IMR-90 (cell line): ENCODE results near the gene KLF13. TPM values are rescaled to one million over a fixed set of nuclear protein-coding genes. Genes with fewer than 3 reads are reported as not detected.

Experiments
- ATAC-seq: fragments of 200-7000 bp; cut with Tn5 transposase; 2 replicates; pipeline ENCODE4 v1.9.1; 2020; ENCODE audit warnings: low read depth, mild to moderate bottlenecking, moderate library complexity
- BruUV-seq: library from RNA; stranded (reverse); fragments of 400-500 nt; replicated peaks from 2 replicates; lab custom pipeline; 2021; lab: Mats Ljungman, UMichigan
- CTCF ChIA-PET: fragments of 300-600 bp; formaldehyde crosslinking; extraction: SDS; loops from one replicate; lab custom pipeline; 2021; ENCODE audit warnings: antibody characterized with exemption; lab: Yijun Ruan, JAX
- POLR2A ChIA-PET: fragments of 300-600 bp; sonication (Branson Sonifier 250); formaldehyde crosslinking; loops from one replicate; lab custom pipeline; 2022; ENCODE audit warnings: antibody characterized with exemption; ENCODE audit not compliant: unreplicated experiment; lab: Charles Lee
- DNase-seq: peaks from one replicate; pipeline ENCODE4 v3.0.0; 2013
- H2AFZ ChIP-seq: replicated peaks from 2 replicates; pipeline ENCODE3; 2013; ENCODE audit warnings: low read length, mild to moderate bottlenecking; ENCODE audit not compliant: poor library complexity
- H2AK5ac ChIP-seq: 2 replicates; pipeline ENCODE4 v1.6.1; 2013; ENCODE audit warnings: low read depth, low read length, inconsistent platforms
- H2AK9ac ChIP-seq: replicated peaks from 2 replicates; pipeline ENCODE3; 2013; ENCODE audit warnings: mild to moderate bottlenecking, low read depth, low read length, moderate library complexity; ENCODE audit not compliant: poor library complexity
- H2BK120ac ChIP-seq: 2 replicates; pipeline ENCODE4 v1.6.1; 2013; ENCODE audit warnings: low read depth, low read length, inconsistent platforms
- H2BK15ac ChIP-seq: 3 replicates; pipeline ENCODE4 v1.6.1; 2013; ENCODE audit warnings: low read depth, low read length, inconsistent platforms
- H2BK20ac ChIP-seq: 2 replicates; pipeline ENCODE4 v1.6.1; 2013; ENCODE audit warnings: low read depth, mild to moderate bottlenecking, inconsistent platforms, low read length, moderate library complexity
- H2BK5ac ChIP-seq: 2 replicates; pipeline ENCODE4 v1.6.1; 2013; ENCODE audit warnings: mild to moderate bottlenecking, low read depth, low read length, inconsistent platforms; ENCODE audit not compliant: poor library complexity, severe bottlenecking
- H3K14ac ChIP-seq: replicated peaks from 2 replicates; pipeline ENCODE4 v1.6.1; 2013; ENCODE audit warnings: low read depth, low read length, inconsistent platforms
- H3K18ac ChIP-seq: 2 replicates; pipeline ENCODE4 v1.6.1; 2013; ENCODE audit warnings: low read depth, low read length, control low read depth
- H3K23ac ChIP-seq: 2 replicates; pipeline ENCODE4 v1.6.1; 2013; ENCODE audit warnings: low read depth, low read length, inconsistent platforms
- H3K27ac ChIP-seq: 2 replicates; pipeline ENCODE4 v1.5.1; 2013; ENCODE audit warnings: mild to moderate bottlenecking, control low read depth, low read length; ENCODE audit not compliant: insufficient read depth
- H3K27me3 ChIP-seq: 2 replicates; pipeline ENCODE4 v1.6.1; 2013; ENCODE audit warnings: low read length; ENCODE audit not compliant: control insufficient read depth, insufficient read depth
- H3K36me3 ChIP-seq: 2 replicates; pipeline ENCODE4 v1.6.1; 2013; ENCODE audit warnings: low read length, mixed read lengths; ENCODE audit not compliant: control insufficient read depth, insufficient read depth
- H3K4ac ChIP-seq: 2 replicates; pipeline ENCODE4 v1.6.1; 2013; ENCODE audit warnings: low read depth, low read length, inconsistent platforms
- H3K4me1 ChIP-seq: 2 replicates; pipeline ENCODE4 v1.6.1; 2013; ENCODE audit warnings: low read length, mixed read lengths; ENCODE audit not compliant: control insufficient read depth, insufficient read depth
- H3K4me2 ChIP-seq: 2 replicates; pipeline ENCODE4 v1.6.1; 2013; ENCODE audit warnings: low read depth, mild to moderate bottlenecking, control low read depth, low read length, moderate library complexity
- H3K4me3 ChIP-seq: 2 replicates; pipeline ENCODE4 v1.5.1; 2013; ENCODE audit warnings: low read depth, mild to moderate bottlenecking, control low read depth, low read length, moderate library complexity; ENCODE audit not compliant: insufficient read depth
- H3K56ac ChIP-seq: 2 replicates; pipeline ENCODE4 v1.6.1; 2013; ENCODE audit warnings: low read length, inconsistent platforms; ENCODE audit not compliant: insufficient read depth; ENCODE audit errors: extremely low read depth
- H3K79me1 ChIP-seq, 2 experiments: 2 replicates each; pipeline ENCODE4 v1.6.1; 2013; ENCODE audit warnings: low read length in 2 of 2, inconsistent platforms in 1 of 2, low read depth in 1 of 2
- H3K9ac ChIP-seq: 2 replicates; pipeline ENCODE4 v1.6.1; 2013; ENCODE audit warnings: low read depth, low read length, control low read depth
- H3K9me1 ChIP-seq: 2 replicates; pipeline ENCODE4 v1.6.1; 2013; ENCODE audit warnings: low read length, inconsistent platforms; ENCODE audit not compliant: insufficient read depth
- H3K9me3 ChIP-seq: 2 replicates; pipeline ENCODE4 v1.6.1; 2013; ENCODE audit warnings: low read length; ENCODE audit not compliant: control insufficient read depth, insufficient read depth
- H4K20me1 ChIP-seq: 2 replicates; pipeline ENCODE4 v1.6.1; 2013; ENCODE audit warnings: low read length, inconsistent platforms; ENCODE audit not compliant: insufficient read depth
- H4K5ac ChIP-seq: 2 replicates; pipeline ENCODE4 v1.6.1; 2013; ENCODE audit warnings: mild to moderate bottlenecking, low read depth, low read length, control low read depth
- H4K8ac ChIP-seq, 2 experiments: 2 replicates each; pipeline ENCODE4 v1.6.1; 2013; ENCODE audit warnings: low read depth in 2 of 2, low read length in 2 of 2, control low read depth in 1 of 2, inconsistent platforms in 1 of 2
- H4K91ac ChIP-seq: 2 replicates; pipeline ENCODE4 v1.6.1; 2013; ENCODE audit warnings: low read depth, low read length, inconsistent platforms; ENCODE audit not compliant: insufficient read depth
- BHLHE40 ChIP-seq: fragments of 150-350 bp; IDR thresholded peaks from 2 replicates; pipeline ENCODE4 v1.6.1; 2016; ENCODE audit warnings: mild to moderate bottlenecking, low read depth, low read length
- CEBPB ChIP-seq: IDR thresholded peaks from 2 replicates; pipeline ENCODE4 v1.6.1; 2012; ENCODE audit warnings: low read depth, low read length, improper control_type of control experiment
- CHD1 ChIP-seq: IDR thresholded peaks from 2 replicates; pipeline ENCODE4 v1.6.1; 2012; ENCODE audit warnings: low read depth, low read length, improper control_type of control experiment
- CTCF ChIP-seq: conservative IDR thresholded peaks from 2 replicates; pipeline ENCODE4 v1.5.1; 2012; ENCODE audit warnings: mild to moderate bottlenecking, low read depth, low read length, improper control_type of control experiment
- ELK1 ChIP-seq: fragments of 150-350 bp; IDR thresholded peaks from 2 replicates; pipeline ENCODE4 v1.6.1; 2016; ENCODE audit warnings: low read depth, mild to moderate bottlenecking, low read length, moderate library complexity, borderline replicate concordance
- FOS ChIP-seq: fragments of 150-350 bp; IDR thresholded peaks from 2 replicates; pipeline ENCODE4 v1.6.1; 2016; ENCODE audit warnings: low read depth, low read length
- MAFK ChIP-seq: IDR thresholded peaks from 2 replicates; pipeline ENCODE4 v1.6.1; 2012; ENCODE audit warnings: low read depth, low read length, improper control_type of control experiment
- MAZ ChIP-seq: IDR thresholded peaks from 2 replicates; pipeline ENCODE4 v1.6.1; 2012; ENCODE audit warnings: low read depth, mild to moderate bottlenecking, low read length, improper control_type of control experiment, moderate library complexity, borderline replicate concordance
- MXI1 ChIP-seq: IDR thresholded peaks from 2 replicates; pipeline ENCODE4 v1.6.1; 2012; ENCODE audit warnings: low read depth, mild to moderate bottlenecking, low read length, moderate library complexity, borderline replicate concordance
- NFE2L2 ChIP-seq: fragments of 150-350 bp; IDR thresholded peaks from 2 replicates; pipeline ENCODE4 v1.6.1; 2016; ENCODE audit warnings: low read depth, mild to moderate bottlenecking, low read length
- POLR2A ChIP-seq: IDR thresholded peaks from 2 replicates; pipeline ENCODE4 v1.6.1; 2012; ENCODE audit warnings: mild to moderate bottlenecking, low read depth, low read length
- RAD21 ChIP-seq: IDR thresholded peaks from 2 replicates; pipeline ENCODE4 v1.6.1; 2012; ENCODE audit warnings: low read length, improper control_type of control experiment
- RCOR1 ChIP-seq: IDR thresholded peaks from 2 replicates; pipeline ENCODE4 v1.6.1; 2012; ENCODE audit warnings: mild to moderate bottlenecking, low read length, improper control_type of control experiment; ENCODE audit not compliant: insufficient replicate concordance
- RFX5 ChIP-seq: IDR thresholded peaks from 2 replicates; pipeline ENCODE4 v1.8.0; 2012; ENCODE audit warnings: low read depth, mild to moderate bottlenecking, low read length, moderate library complexity
- SMC3 ChIP-seq: fragments of 150-350 bp; IDR thresholded peaks from 2 replicates; pipeline ENCODE4 v1.6.1; 2016; ENCODE audit warnings: low read depth, mild to moderate bottlenecking, antibody characterized with exemption, low read length, moderate library complexity
- USF2 ChIP-seq: fragments of 150-350 bp; IDR thresholded peaks from 2 replicates; pipeline ENCODE4 v1.6.1; 2017; ENCODE audit warnings: mild to moderate bottlenecking, antibody characterized with exemption, low read length, low read depth
- WGBS, 2 experiments: methylation state at CpG; one replicate each; pipeline versions ENCODE4 v1.1.5 to v1.1.7; 2013; ENCODE audit warnings: missing lambda C conversion rate in 2 of 2; ENCODE audit not compliant: insufficient read length in 1 of 2; ENCODE audit errors: extremely low coverage in 2 of 2; 5-methylcytosine and 5-hydroxymethylcytosine counted together
- dilution Hi-C: fragments of 300-500 bp; cut with HindIII; formaldehyde crosslinking; loops from one replicate; pipeline ENCODE4 v1.14.3; 2018; ENCODE audit warnings: low sequenced_read_pairs; ENCODE audit not compliant: unreplicated experiment
- in situ Hi-C: fragments of 300-500 bp; cut with MboI; formaldehyde crosslinking; loops from 3 replicates; pipeline ENCODE4 v1.14.3; 2019; ENCODE audit warnings: low sequenced_read_pairs, inconsistent platforms, mixed read lengths
- intact Hi-C: fragments of 100-400 bp; cut with micrococcal nuclease; formaldehyde crosslinking; loops from 2 replicates; pipeline ENCODE4 v1.10.0; 2022
- polyA plus RNA-seq, 3 experiments: library from polyadenylated mRNA; depleted of rRNA; stranded (reverse); fragments of >200 nt; gene quantifications; 2 replicates each; pipeline ENCODE4 v1.2.3, GENCODE V29; 2012; ENCODE audit warnings: low replicate concordance in 1 of 3
- total RNA-seq: library from RNA; depleted of rRNA; stranded (reverse); fragments of >200 nt; gene quantifications from 2 replicates; pipeline ENCODE4 v1.2.3, GENCODE V29; 2012

The KLF13 gene
- total and polyA plus RNA-seq, 2 of the 4 experiments (the other 2 are of a cell fraction): 9.5 to 10.6 TPM

- no peaks in the 10 kb centered on the region for H3K9me1 ChIP-seq
- H3K36me3 ChIP-seq: no peaks in the 10 kb centered on the region
- no peak overlapping the region for H3K14ac ChIP-seq
- no peak overlapping the region for H2BK120ac ChIP-seq
- H3K4me1 ChIP-seq: no peaks in the 10 kb centered on the region
- no peak overlapping the region for H3K23ac ChIP-seq
- H4K8ac ChIP-seq: no peak overlapping the region
- dilution Hi-C loops: no loop called here
- H4K91ac ChIP-seq: no peak overlapping the region
- H2AK9ac ChIP-seq: no peak overlapping the region
- no peak for DNase-seq
- H4K20me1 ChIP-seq: no peaks in the 10 kb centered on the region; the same call in 1 of the 2 replicates
- H4K5ac ChIP-seq: no peak overlapping the region
- POLR2A ChIA-PET: no interaction called here
- H3K9ac ChIP-seq: no peak overlapping the region
- H3K4ac ChIP-seq: no peak overlapping the region
- intact Hi-C loops: no loop called here
- H2BK20ac ChIP-seq: no peak overlapping the region
- ATAC-seq: no peak
- peaks cover 46% of the 10 kb centered on the region for H3K27me3 ChIP-seq
- H3K27ac ChIP-seq: no peak overlapping the region
- peaks cover 3% of the 10 kb centered on the region; the same call in 1 of the 2 replicates for H3K9me3 ChIP-seq
- no TSS peak for BruUV-seq
- H3K18ac ChIP-seq: no peak overlapping the region
- CTCF ChIA-PET: no interaction called here
- in situ Hi-C loops: no loop called here
- no peaks in the 10 kb centered on the region for H3K79me1 ChIP-seq
- no peak overlapping the region for H3K56ac ChIP-seq
- no peak overlapping the region for H2BK15ac ChIP-seq
- TF ChIP-seq MAZ: no peak
- TF ChIP-seq MAFK: no peak
- TF ChIP-seq POLR2A: no peak
- TF ChIP-seq BHLHE40: no peak
- no peak for TF ChIP-seq CHD1
- no peak for TF ChIP-seq RAD21
- no peak for TF ChIP-seq USF2
- TF ChIP-seq CEBPB: no peak
- TF ChIP-seq FOS: no peak
- TF ChIP-seq RCOR1: no peak
- no peak for TF ChIP-seq NFE2L2
- TF ChIP-seq MXI1: no peak
- TF ChIP-seq CTCF: no peak
- TF ChIP-seq SMC3: no peak
- TF ChIP-seq ELK1: no peak
- no peak for TF ChIP-seq RFX5
- WGBS, 2 experiments: no CpG with 5 or more reads among the region's 5 CpGs
- H2AK5ac ChIP-seq: no peak overlapping the region
- no peak overlapping the region for H3K4me3 ChIP-seq
- no peak overlapping the region for H2AFZ ChIP-seq
- no peak overlapping the region for H3K4me2 ChIP-seq
- H2BK5ac ChIP-seq: no peak overlapping the region
These were observed 18.4 kb upstream of the KLF13 start for GRCh38 chr15:31308185-31308639.
